Urothelium cell line (cell line): ENCODE measurements around the gene SHISA9.
A peak's percentile ranks its signal among the peaks of the same experiment; 100 is the strongest.

Experiments used
- DNase-seq: peaks from one replicate; pipeline ENCODE4 v3.0.0; 2011; ENCODE audit warnings: low spot score, mixed read lengths
- FAIRE-seq: peaks from 2 replicates; lab custom pipeline; 2011; peaks lifted over from hg19 to GRCh38; lab: Jason Lieb, UNC

The SHISA9 gene

GRCh38 chr16:13244770-13245169 is 343.4 kb downstream of the SHISA9 start:
- FAIRE-seq (no peak), DNase-seq (no peak)

GRCh38 chr16:13245713-13246377 is 344.4 kb downstream of the SHISA9 start:
- FAIRE-seq (no peak), DNase-seq (no peak)

GRCh38 chr16:13254998-13255614 is 353.7 kb downstream of the SHISA9 start:
- DNase-seq (no peak), FAIRE-seq (no peak)

- FAIRE-seq (no peak), DNase-seq (no peak)
Measured at GRCh38 chr16:13262270-13263090, 361.1 kb downstream of the SHISA9 start.

- DNase-seq (no peak), FAIRE-seq (peak; percentile 5)
Measured at GRCh38 chr16:13264749-13265552, 363.6 kb downstream of the SHISA9 start.

- FAIRE-seq (no peak), DNase-seq (no peak)
Measured at GRCh38 chr16:13269359-13269758, 368.0 kb downstream of the SHISA9 start.

GRCh38 chr16:13269905-13270528 is 368.6 kb downstream of the SHISA9 start:
- DNase-seq (no peak), FAIRE-seq (no peak)

GRCh38 chr16:13270602-13271001 is 369.2 kb downstream of the SHISA9 start:
- DNase-seq (no peak), FAIRE-seq (no peak)

- FAIRE-seq, result no peak
- no peak for DNase-seq
Measured at GRCh38 chr16:13289515-13289914, 388.1 kb downstream of the SHISA9 start.
